Activated CD4-positive, alpha-beta T cell treated with anti-CD3 and anti-CD28 coated beads for 24 hours (primary cell): Measurements from ENCODE around the gene GALNT11.
"Not testable (repeated sequence)": the region's sequence is repeated elsewhere in the genome, so short reads cannot be mapped to it uniquely, and the experiment has no call there.

Experiments
- DNase-seq, 2 donors: peaks; one replicate each; pipeline ENCODE4 v3.0.0-alpha.2; 2020; ENCODE audit warnings: low read depth in 2 of 2

GALNT11 gene

DNA sequence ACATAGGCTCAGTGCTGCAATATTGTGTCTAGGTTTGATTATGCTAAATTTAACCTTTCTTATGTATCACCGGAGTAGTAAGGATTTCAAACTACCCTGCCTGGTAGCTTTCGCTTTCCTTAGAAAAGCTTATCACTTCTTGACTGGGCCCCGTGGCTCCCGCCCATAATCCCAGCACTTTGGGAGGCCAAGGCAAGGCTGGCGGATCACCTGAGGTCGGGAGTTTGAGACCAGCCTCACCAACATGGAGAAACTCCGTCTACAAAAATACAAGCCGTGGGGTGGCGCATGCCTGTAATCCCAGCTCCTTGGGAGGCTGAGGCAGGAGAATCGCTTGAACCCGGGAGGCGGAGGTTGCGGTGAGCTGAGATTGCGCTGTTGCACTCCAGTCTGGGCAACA, 49.9 kb downstream of the GALNT11 start:
- not testable (repeated sequence) for DNase-seq

DNA sequence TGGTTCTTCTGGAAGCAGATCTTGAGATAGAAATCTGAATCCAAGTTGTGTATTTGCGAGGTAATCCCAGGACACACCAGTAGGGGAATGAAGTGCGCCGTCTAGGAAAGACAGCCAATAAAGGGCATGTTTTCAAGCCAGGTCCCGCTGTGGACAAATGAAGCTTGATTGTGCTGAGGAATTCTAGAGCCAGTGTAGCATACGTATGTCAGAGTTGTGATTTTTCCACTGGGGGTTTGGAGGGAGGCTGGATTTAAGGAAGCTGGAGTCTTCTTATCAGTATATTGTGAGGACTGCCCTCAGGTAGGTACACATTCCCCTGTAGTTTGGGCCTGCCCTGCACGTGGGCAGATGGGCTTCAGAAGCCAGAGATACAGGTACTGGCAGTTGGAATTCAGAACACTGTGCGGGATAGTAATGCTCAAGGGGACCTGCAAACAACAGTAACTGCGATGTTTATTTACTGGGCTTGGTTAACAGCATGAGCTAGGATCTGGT, 50.9 kb downstream of the GALNT11 start:
- no peak for DNase-seq

DNA sequence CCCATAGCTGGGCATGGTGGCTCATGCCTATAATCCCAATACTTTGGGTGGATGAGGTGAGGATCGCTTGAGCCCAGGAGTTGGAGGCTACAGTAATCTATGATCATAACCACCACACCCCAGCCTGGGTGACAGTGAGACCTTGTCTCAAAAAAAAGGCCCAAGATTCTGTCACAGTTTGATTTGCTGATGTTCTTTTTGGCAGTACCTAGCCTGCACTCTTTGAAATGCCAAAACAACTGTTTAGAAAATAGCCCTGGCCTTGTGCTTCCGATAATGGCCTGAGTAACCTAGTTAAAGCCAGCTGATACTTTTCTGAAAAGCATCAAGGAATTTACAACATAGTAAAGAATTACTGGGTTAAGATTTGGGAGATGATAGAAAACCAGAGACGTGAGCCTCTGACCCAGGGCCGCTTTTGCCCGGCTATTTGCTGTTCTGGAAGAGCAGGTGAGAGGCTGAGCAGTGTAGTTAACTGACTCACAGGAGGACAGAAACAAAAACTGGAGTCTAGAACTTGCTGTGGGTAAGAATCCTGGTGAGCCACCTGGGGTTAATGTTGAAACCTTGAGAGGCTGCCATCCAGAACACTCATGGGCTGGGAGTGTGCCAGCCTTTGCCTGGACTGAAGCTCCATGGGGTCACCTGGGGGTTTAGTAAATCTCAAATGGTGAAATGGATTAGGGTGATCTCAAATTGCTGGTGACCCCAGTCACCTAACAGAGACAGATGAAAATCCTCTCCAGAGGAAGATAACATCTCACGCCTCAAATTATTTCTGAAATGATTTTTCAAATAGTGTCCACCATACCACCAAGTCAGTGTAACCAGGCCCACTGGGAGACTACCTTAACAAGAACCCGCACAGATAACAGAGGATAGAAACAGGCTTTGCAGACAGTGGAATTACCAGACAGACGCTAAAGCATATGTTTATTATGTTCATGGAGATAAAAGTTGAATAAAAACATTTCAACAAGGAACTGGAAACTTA, 51.8 kb downstream of the GALNT11 start:
- no peak for DNase-seq

DNA sequence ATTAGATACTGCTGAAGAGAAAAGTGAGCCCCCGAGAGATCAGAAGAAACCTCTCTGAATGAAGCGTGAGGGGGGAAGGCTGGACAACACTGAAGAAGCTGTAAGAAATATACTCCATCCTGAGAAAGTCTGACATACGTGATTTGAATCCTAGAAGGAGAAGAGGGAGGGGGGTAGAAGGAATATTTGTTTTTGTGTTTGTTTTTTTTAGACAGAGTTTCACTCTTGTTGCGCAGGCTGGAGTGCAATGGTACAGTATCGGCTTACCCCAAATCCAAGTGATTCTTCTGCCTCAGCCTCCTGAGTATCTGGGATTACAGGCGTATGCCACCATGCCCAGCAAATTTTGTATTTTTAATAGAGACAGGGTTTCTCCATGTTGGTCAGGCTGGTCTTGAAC, 52.6 kb downstream of the GALNT11 start:
- no peak for DNase-seq

DNA sequence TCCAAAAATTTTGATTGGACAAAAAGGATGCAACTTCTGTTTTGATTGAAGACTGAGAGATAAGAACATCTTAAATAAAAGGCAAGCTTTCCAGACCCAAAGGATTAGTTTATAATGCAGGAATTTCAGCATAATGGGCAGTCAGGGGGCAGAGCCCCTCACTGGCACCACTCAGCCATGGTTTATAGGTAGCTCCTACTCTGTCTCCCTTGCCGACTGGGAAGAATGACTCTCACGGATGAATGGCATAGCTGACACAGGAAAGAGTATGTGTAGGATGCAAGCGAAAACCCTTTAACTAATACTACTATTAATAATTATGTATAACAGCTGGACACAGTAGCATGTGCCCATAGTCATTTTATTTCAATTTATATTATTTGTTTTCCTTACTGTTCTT, 53.3 kb downstream of the GALNT11 start:
- DNase-seq: no peak

DNA sequence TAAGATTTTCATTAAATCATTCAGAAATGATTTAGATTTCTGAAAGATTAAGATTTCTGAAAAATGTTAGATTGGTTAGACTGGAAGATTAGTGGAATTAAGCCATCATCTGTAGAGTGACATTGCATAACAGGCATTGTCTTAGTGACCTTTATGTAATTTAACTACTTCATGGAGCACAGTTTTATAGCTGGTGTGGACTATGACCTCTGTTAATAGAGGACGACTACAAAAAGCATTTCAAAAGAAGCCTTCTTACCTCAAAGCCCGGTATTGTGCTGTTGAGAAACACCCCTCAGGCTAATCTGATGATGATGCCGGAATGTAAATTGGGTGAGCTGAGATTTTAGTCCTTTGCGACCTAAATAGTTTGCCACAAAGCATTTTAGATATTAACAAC, 55.6 kb downstream of the GALNT11 start:
- no peak for DNase-seq

DNA sequence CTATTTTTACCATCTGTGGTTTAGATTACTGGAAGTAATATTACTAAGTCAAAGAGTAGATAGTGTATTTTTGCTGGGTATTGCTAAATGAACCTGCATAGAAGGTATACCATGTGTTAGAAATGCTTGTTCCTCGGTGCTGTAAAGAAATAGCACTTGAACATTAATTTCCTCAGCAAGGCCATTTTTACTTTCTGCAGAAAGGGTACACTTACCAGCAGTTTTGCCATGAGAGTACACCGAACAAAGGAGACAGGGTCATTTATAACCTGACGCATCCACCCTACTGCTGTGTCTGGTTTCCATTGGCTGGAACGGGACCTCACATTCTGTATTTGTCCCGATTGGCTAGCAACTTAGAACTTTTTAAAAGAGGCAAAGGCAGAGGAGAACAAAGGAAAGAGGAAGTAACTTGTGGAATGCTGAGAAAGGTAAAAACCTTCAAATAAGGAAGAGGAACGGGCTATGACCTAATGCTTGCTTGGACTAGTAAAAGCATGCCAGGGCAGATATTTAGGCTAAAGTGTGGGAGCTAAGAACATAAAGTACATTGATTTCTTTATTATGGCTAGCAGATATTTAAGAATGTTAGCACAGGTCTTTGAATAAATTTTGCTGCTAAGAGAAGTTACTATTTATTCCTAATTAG, 56.7 kb downstream of the GALNT11 start:
- DNase-seq: not testable (repeated sequence)

DNA sequence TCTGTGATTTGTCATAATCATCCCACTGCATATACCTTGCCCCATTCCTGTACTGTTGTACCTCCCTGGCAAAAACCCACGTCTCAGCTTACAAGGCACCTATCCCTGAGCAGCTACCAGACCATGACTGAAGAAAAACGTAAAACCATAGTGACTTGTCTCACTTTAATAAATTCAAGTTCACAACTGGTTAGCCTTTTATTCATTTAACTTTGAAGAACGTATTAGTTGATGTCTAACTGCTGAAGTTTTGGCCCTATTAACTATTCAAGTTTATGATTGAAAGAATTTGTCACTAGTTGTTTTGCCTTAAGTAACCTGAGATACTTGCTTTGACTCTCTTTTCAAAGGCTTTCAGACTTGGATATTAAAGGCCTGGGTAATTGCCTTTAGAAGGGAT, 59.7 kb downstream of the GALNT11 start:
- DNase-seq: no peak

DNA sequence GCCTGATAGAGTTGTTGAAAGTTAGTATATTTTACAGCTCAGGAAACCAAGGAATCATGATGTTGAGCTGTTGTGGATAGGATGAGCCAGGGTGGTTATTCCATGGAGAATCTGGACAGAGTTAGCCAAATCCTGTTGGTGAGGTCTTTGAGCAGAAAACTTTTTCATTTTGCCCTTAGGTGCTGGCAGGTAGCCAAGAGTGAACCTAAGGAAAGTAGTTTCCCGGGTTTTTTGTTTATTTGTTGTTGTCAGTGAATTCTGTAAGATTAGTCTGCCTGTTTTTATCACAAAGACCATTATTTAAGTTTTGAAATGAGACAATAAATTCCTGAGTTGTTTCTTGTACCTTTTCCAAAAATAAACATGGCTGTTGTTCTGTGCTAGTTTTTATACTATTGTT, 61.0 kb downstream of the GALNT11 start:
- DNase-seq: no peak

DNA sequence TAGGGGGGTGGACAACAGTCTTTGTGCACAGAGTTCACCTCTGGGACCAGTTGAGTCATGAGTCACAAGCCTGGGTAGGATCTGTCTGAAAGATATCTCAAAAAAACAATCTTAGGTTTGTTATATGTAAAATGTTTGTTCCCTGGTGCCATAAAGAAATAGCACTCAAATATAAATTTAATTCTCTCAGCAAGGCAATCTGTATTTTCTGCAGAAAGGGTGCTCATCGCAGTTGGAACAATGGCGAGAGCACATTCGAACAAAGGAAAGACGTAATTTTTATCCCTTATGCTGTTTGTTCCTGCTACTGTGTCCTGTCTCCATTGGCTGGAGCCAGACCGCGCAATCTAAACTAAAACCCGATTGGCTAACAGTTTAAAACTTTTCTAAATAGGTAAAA, 63.7 kb downstream of the GALNT11 start:
- no peak for DNase-seq

DNA sequence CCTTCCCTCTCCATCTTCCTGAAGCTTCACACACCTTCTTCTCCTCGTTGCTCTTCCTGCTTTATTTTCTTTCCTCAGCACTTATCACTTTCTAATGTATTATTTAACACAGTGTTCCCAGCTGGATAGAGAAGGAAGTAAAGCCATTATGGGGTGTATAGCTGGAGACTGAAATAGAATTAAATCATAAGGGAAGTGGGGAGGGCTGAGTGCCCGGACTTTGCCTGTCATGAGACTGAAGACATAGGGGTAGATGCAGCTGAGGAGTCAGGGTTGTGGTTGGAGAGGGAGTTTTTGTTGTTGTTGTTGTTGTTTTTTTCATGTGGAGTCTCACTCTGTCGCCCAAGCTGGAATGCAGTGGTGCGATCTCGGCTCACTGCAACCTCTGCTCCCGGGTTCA, 65.3 kb downstream of the GALNT11 start:
- DNase-seq: no peak

DNA sequence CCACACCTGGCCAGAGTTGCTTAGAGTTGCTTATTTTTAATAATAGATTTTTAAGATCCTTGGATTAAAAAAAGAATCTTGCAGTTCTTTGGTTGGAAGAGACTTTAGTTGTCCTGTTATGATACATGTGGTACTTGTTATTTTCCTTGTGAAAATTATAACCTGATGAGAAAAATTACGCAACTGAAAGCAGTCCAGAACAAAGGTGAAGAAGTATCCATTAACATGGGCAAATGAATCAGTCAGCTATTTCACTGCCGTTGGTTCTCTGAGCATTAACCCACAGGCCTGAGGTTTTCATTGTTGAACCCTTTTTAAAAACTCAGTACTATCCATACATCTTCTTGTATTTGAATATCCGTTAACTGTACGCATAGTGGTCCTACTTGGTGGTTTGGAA, 68.2 kb downstream of the GALNT11 start:
- no peak for DNase-seq

DNA sequence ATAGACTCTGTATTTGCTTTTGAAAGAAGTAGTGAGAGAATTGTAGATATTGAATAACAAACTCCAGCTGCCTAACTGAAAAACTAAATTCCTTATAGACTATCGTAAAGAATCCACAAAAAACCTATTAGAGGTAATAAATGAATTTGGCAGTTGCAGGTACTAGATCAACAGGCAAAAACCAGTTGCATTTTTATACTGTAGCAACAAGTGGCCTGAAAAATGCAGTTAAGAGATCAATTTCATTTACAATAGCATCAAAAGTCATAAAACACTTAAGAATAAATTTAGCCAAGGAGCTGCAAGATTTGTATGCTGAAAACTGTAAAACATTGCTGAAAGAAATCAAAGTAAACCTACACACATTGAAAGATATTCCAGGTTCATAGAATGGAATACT, 70.3 kb downstream of the GALNT11 start:
- DNase-seq: no peak

DNA sequence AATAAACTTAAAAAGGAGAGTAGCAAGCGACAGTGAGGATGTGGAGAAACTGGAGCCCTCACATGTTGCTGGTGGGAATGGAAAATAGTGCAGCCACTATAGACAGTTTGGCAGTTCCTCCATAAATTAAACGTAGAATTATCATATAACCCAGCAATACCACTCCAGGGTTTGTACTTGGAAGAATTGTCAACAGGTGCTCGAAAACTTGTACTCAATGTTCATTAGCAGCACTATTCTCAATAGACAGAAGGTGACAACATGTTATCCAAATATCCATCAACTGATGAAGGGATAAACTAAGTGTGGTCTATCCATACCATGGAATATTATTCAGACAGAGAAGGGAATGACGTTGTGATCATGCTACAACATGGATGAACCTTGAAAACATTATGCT, 71.9 kb downstream of the GALNT11 start:
- DNase-seq: no peak

DNA sequence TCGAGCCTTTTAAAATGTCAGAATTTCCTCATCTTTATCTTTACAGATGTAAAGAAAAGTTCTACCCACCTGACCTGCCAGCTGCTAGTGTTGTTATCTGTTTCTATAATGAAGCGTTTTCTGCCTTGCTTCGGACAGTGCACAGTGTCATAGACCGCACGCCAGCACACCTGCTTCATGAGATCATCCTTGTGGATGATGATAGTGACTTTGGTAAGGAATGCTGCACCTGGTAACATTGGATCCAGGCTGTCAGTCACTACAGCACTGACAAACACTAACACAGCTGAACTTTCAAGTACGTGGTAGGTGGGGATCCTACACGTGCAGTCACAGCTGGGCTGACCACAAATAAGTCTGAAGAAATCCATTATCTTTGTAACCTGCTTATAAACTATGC, 77.6 kb downstream of the GALNT11 start:
- no peak for DNase-seq

DNA sequence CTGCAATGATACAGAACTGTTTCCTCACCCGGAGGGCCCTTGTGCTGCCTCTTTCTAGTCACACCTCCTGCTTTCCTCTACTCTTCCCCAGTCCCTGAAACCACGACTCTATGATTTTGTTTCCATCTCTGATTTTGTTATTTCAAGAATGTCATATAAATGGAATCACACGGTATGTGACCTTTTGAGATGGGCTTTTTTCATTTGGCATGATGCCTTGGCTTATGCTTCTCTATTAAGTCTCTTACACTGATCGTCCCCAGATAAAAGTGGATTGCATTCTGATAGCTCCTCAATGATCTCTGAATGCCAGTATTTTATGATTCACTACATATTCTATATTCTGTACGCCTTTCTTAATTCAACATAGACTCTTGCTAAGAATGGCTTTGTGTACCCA, 78.2 kb downstream of the GALNT11 start:
- DNase-seq: no peak

DNA sequence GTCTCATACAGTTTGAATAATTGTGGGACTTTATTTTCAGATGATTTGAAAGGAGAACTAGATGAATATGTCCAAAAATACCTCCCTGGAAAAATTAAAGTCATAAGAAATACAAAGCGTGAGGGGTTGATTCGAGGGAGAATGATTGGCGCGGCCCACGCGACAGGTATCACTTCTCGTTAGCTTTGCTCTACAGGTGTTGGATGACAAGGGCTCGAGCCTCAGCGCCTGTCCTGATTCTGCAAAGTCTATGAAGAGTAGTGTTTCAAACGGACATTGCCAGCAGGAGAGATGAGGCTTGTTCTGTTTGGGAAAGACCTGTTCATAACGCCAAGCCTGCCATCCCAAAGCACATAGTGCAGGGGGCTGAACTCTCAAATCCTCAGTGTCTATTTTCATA, 79.7 kb downstream of the GALNT11 start:
- DNase-seq: no peak

DNA sequence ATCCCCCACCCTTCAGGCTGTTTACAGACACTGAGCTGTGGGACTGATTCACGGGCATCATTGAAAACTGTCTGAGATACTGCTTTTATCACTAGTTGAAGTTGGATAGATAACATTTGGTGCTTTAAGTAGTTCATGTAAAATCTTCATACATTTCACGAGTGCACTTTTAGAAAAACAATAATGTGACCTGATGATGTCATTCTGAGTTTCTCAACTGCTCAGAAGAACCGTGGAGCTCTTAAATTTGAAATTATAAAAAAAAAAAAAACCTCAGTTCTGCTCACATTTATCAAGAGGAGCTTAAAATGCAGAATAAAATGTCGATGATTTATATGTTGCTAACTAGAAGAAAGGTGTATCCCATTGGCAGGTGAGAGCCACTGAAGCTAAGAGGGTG, 81.5 kb downstream of the GALNT11 start:
- DNase-seq: no peak

DNA sequence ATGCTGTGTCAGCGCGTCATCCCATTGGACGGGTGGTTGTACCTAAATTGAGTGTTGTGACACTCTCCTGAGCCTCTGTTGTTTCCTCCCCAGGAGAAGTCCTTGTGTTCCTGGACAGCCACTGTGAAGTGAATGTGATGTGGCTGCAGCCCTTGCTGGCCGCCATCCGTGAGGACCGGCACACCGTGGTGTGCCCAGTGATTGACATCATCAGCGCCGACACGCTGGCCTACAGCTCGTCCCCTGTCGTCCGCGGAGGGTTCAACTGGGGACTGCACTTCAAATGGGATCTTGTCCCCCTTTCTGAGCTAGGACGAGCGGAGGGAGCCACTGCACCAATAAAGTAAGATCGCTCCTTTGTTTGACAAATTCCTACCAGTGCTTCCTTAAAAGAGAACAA, 82.5 kb downstream of the GALNT11 start:
- no peak for DNase-seq

DNA sequence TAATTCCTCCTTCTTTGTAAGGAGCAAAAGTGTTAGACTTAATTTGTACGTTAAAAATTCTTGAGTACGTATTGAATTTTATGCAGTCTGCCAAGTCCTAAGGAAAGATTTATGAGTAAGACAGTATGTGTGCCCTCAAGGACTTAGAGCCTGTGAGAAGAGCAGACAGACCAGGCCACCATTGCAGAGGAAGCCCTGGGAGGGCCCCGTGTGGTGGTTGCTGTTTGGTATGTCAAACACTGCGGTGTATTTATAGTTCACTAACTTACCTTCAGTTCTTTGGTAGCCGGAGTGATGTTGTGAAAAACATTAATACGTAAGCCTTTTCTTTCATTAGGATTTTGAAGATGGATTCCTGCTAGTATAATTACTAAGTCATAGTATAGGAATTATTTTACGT, 82.9 kb downstream of the GALNT11 start:
- DNase-seq: no peak

DNA sequence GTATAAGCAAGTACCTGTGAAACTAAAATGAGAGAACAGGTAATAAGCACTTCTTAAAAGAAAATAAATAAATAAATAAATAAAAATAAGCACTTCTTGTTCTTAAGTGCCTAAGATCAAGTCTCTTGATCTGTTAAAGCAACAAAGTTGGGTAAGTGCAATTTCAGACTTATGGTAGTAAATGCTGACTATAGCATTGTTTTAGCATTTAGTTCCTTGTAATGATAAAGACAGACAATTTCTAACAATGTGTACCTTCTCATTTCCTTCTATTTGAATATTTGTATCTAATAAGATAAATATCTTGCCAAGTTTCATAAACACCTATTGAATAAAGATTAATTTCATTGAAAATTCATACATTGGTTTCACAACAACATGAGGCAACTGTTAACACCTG, 87.4 kb downstream of the GALNT11 start:
- no peak for DNase-seq

DNA sequence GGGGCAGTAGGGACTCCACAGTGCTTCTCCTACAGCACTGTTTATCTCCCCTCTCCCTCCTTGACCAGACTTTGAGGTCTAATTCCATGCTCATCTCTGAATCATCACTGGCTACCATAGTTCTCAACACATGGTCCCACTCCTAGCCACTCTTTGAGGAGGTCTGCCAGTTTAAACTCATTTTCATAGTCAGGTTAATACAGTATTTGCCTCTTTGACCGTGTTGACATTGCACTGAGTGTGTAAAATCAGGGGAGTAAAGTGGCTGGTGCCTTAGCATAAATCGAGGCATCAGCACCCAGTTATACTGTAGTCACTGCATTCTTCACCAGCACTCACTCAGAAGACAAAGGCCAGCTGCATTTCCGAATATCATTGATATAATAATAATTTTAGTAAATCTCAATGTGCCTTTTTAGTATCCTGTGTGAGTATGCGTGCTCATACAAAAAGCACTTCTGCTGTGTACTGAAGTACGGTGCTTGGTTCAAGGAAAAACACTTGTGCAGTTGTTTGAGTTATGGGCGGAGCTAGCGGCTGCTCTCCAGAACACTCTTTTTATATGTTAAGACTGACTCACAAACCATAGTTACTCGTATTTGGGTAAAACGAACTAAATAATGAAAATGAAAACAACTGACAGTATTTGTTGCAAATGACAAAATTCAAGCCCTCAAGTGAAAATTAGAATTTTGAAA, 89.7 kb downstream of the GALNT11 start:
- DNase-seq: no peak
